DND-41 (cell line): ENCODE measurements around the gene TMEM106C.

Experiments used
- ATAC-seq: fragments of 200-7000 bp; cut with Tn5 transposase; 3 replicates; pipeline ENCODE4 v1.9.1; 2021; ENCODE audit warnings: low read depth; ENCODE audit not compliant: insufficient read depth
- DNase-seq: peaks from one replicate; pipeline ENCODE4 v3.0.0-alpha.2; 2020
- H2AFZ ChIP-seq: 2 replicates; pipeline ENCODE4 v1.6.0; 2012; ENCODE audit warnings: low read depth, low read length
- H3K27ac ChIP-seq: 2 replicates; pipeline ENCODE4 v1.5.1; 2012; ENCODE audit warnings: low read length, inconsistent platforms
- H3K27me3 ChIP-seq: fragments of 200-600 bp; sonication (generic); 2 replicates; pipeline ENCODE4 v1.6.0; 2012; ENCODE audit warnings: low read length, mild to moderate bottlenecking, inconsistent platforms; ENCODE audit not compliant: insufficient read depth, poor library complexity
- H3K36me3 ChIP-seq: 2 replicates; pipeline ENCODE4 v1.5.1; 2012; ENCODE audit warnings: low read length, inconsistent platforms; ENCODE audit not compliant: insufficient read depth
- H3K4me1 ChIP-seq: 2 replicates; pipeline ENCODE4 v1.5.1; 2012; ENCODE audit warnings: mild to moderate bottlenecking, low read length; ENCODE audit not compliant: insufficient read depth
- H3K4me2 ChIP-seq: 2 replicates; pipeline ENCODE4 v1.6.0; 2012; ENCODE audit warnings: mild to moderate bottlenecking, moderate library complexity, low read length, inconsistent platforms; ENCODE audit not compliant: insufficient read depth
- H3K4me3 ChIP-seq, 2 experiments: fragments of 200-600 bp in 1 of 2; shearing (Covaris generic) in 1 of 2; 2 replicates each; pipeline ENCODE4 v1.5.1; 2012 to 2016; ENCODE audit warnings: inconsistent platforms in 2 of 2, low read length in 2 of 2, mild to moderate bottlenecking in 2 of 2, low read depth in 1 of 2, moderate library complexity in 1 of 2
- H3K79me2 ChIP-seq: 2 replicates; pipeline ENCODE4 v1.6.0; 2012; ENCODE audit warnings: low read length, inconsistent platforms; ENCODE audit not compliant: insufficient read depth
- H3K9ac ChIP-seq: 2 replicates; pipeline ENCODE4 v1.6.0; 2012; ENCODE audit warnings: low read depth, mild to moderate bottlenecking, inconsistent platforms, low read length, moderate library complexity
- H3K9me3 ChIP-seq: 2 replicates; pipeline ENCODE4 v1.5.1; 2012; ENCODE audit warnings: low read length, moderate library complexity, mild to moderate bottlenecking, inconsistent platforms; ENCODE audit not compliant: insufficient read depth, severe bottlenecking
- H4K20me1 ChIP-seq: 2 replicates; pipeline ENCODE4 v1.6.0; 2012; ENCODE audit warnings: low read length; ENCODE audit not compliant: insufficient read depth
- EZH2 ChIP-seq: IDR thresholded peaks from 3 replicates; pipeline ENCODE4 v1.6.1; 2012; ENCODE audit warnings: borderline replicate concordance, low read depth, mild to moderate bottlenecking, moderate library complexity, low read length, inconsistent platforms; ENCODE audit not compliant: severe bottlenecking
- TF ChIP-seq, protein P1 (sequence below): IDR thresholded peaks from 2 replicates; pipeline ENCODE4 v1.5.1; 2012; ENCODE audit warnings: borderline replicate concordance, low read length, moderate library complexity, mild to moderate bottlenecking; ENCODE audit not compliant: poor library complexity, severe bottlenecking; ENCODE audit errors: extremely low read depth

Gene TMEM106C

DNA sequence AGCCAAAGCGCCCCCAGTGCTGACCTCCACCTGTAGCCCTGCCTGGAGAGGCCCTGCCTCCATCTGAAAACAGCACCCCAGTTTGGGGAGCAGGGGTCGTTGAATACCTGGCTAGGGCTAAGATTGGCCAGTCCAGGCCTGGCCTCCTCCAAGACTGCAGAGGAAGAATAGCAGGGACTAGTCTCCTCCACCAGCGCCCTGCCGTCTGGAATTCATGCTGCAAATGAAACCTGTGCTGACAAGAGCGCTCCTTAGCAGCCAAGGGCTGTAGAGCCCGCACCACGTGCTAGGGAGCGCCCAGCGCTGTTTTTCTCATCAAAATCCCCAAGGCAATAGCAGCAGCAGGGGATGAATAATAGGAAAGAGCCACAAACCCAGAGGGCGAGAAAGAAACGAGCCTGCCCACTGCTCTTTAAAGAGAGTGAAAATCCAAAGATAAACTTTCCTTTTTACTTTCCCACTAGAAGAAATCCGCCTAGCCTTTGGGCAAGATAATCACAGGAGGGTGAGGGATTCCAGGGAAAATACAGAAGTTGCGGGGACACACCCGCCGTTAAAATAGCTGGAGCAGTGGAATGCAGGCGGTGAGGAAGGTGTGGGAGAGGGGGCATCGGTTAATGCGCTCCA, 37.6 kb downstream of the TMEM106C start:
- DNase-seq (no peak), ATAC-seq (no peak)
- H3K4me3 ChIP-seq: no peak overlapping the region
- no peaks in the 10 kb centered on the region for H3K79me2 ChIP-seq
- no peaks in the 10 kb centered on the region for H3K36me3 ChIP-seq
- H3K4me1 ChIP-seq: no peaks in the 10 kb centered on the region
- TF ChIP-seq EZH2: no peak
- TF ChIP-seq, protein P1, sequence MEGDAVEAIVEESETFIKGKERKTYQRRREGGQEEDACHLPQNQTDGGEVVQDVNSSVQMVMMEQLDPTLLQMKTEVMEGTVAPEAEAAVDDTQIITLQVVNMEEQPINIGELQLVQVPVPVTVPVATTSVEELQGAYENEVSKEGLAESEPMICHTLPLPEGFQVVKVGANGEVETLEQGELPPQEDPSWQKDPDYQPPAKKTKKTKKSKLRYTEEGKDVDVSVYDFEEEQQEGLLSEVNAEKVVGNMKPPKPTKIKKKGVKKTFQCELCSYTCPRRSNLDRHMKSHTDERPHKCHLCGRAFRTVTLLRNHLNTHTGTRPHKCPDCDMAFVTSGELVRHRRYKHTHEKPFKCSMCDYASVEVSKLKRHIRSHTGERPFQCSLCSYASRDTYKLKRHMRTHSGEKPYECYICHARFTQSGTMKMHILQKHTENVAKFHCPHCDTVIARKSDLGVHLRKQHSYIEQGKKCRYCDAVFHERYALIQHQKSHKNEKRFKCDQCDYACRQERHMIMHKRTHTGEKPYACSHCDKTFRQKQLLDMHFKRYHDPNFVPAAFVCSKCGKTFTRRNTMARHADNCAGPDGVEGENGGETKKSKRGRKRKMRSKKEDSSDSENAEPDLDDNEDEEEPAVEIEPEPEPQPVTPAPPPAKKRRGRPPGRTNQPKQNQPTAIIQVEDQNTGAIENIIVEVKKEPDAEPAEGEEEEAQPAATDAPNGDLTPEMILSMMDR: no peak
- H2AFZ ChIP-seq: no peak overlapping the region
- H4K20me1 ChIP-seq: no peaks in the 10 kb centered on the region; the same call in 1 of the 2 replicates
- peaks cover 57% of the 10 kb centered on the region for H3K27me3 ChIP-seq
- no peak overlapping the region for H3K27ac ChIP-seq
- no peak overlapping the region for H3K4me2 ChIP-seq
- H3K9ac ChIP-seq: no peak overlapping the region
- H3K9me3 ChIP-seq: no peaks in the 10 kb centered on the region

DNA sequence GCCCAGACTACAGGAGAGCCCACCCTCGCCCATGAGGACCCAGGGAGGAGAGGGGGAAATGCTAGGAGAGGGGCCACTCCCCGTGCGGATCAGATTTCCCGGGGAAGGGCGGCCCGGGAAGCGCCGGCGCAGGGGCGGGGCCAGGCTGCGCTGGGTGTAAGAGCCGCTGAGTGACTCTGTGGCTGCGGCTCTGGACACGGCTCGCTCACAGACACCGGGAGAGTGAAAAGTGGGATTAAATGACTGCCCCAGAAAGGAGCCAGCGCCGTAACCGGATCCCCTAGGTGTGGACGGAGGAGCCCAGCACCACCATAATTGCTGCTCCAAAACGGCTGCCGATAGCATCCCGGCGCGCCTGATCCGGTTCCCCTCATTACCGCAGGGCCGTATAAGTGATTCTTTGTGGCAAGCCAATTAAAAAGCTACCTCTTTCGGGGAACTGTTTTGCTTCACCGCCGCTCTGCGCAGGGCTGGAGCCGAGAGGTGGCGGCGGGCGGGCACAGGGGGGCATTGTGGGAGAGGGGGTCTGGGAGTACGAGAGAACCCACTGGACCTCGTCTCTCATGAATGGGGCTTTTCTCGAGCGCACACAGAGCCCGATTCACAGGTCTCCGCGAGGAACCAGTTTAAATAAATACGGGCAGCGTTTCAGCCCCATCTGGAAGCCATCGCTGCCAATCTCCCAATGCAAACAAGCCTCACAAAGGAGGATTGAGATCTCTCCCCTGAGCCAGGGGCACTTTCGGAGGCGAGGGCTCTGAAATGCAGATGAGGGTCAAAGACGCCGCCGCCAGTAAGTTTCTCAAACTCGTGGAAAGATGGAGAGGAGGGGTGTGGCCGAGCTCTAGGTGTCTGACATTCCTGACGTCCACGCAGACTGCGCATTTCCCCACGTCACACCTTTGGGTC, 38.4 kb downstream of the TMEM106C start:
- ATAC-seq (no peak), DNase-seq (no peak)
- no peaks in the 10 kb centered on the region for H3K79me2 ChIP-seq
- H3K27me3 ChIP-seq: peaks cover 57% of the 10 kb centered on the region
- no peak overlapping the region for H3K9ac ChIP-seq
- H4K20me1 ChIP-seq: no peaks in the 10 kb centered on the region; the same call in 1 of the 2 replicates
- no peak overlapping the region for H3K27ac ChIP-seq
- H3K4me3 ChIP-seq: no peak overlapping the region
- no peak overlapping the region for H3K4me2 ChIP-seq
- H3K9me3 ChIP-seq: no peaks in the 10 kb centered on the region
- no peaks in the 10 kb centered on the region for H3K36me3 ChIP-seq
- TF ChIP-seq, protein P1: no peak
- no peak for TF ChIP-seq EZH2
- H3K4me1 ChIP-seq: no peaks in the 10 kb centered on the region
- no peak overlapping the region for H2AFZ ChIP-seq

- Histone ChIP-seq H3K4me3 (no peak overlapping the region), H3K36me3 (no peaks in the 10 kb centered on the region), H4K20me1 (no peaks in the 10 kb centered on the region; the same call in 1 of the 2 replicates), H3K9me3 (no peaks in the 10 kb centered on the region), H3K4me2 (no peak overlapping the region), H3K27me3 (peaks cover 55% of the 10 kb centered on the region), H3K4me1 (no peaks in the 10 kb centered on the region), H2AFZ (no peak overlapping the region), H3K9ac (no peak overlapping the region), H3K79me2 (no peaks in the 10 kb centered on the region), H3K27ac (no peak overlapping the region)
- no peak for DNase-seq
- no peak for TF ChIP-seq EZH2
- TF ChIP-seq, protein P1: no peak
- ATAC-seq: no peak
These were observed 39.0 kb downstream of the TMEM106C start for GRCh38 chr12:48002414-48002730.
